ENCODE results near the gene OVAAL. TPM values are rescaled to one million over a fixed set of nuclear protein-coding genes. Genes with fewer than 3 reads are reported as not detected.
"Not testable (repeated sequence)": the region's sequence is repeated elsewhere in the genome, so short reads cannot be mapped to it uniquely, and the experiment has no call there.

Gene OVAAL
- total RNA-seq, 1 experiment from 2014 or later, result not detected

DNA sequence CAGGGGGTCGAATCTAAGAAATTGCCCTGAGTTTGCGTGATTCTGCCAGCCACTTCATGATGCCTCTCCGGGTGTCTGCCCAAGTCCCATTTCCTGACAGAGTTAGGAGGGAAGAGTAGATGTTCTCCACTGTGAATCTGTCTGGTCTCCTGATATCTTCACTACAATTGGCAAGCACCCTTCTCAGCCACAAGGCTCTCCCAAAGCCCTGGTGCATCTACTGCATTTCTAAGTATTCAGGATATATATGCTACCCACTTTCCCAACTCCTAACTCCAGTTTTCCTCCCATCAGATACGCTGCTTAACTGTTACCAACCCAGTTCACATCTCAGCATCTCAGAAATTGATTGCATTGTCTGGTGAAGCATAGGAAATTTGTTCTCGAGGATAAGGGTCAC lies 25.9 kb upstream of the OVAAL start:
- Histone ChIP-seq H3K4me1 (no peaks in the 10 kb centered on the region), H3K36me3 (no peaks in the 10 kb centered on the region), H3K27ac (no peak overlapping the region), H3K27me3 (no peaks in the 10 kb centered on the region), H3K4me3 (no peak overlapping the region), H3K9me3 (replicated peaks) (no peaks in the 10 kb centered on the region)
- DNase-seq, result no peak

DNA sequence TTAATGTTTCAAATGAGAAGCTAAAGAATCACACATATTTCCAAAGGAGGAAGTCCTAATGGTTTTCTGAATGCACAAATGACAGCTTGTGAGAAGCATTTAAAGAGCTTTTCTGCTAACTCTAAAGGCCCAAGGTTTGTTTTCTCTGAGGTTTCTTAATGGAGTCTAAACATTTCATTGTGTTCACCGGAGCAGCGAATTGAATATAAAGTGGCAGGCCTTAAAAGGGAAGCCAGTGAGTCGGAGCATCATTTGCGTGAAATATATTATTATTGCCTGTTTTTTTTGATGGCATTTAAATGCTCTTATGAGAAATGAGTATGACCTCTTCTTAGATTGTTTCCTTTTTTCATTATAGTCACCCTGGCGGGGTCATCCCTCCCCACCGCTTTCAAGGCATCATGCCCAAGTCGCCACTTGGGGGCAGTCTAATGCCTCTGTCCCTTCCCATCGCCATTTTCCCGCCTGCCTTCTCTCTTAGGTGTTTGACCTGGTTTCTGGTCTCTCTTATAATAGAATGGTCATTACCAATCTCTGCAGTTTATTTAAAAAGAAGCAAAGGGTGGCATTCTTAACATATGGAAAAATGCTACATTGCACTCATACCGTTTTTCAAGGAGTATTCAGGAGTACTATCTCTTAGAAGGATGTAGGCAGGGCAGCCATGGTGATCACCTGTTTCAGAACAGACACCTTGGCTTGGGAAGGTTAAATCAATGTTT lies 25.3 kb upstream of the OVAAL start:
- Histone ChIP-seq H3K27me3 (no peaks in the 10 kb centered on the region), H3K27ac (no peak overlapping the region), H3K9me3 (replicated peaks) (no peaks in the 10 kb centered on the region), H3K4me1 (no peaks in the 10 kb centered on the region), H3K4me3 (no peak overlapping the region), H3K36me3 (no peaks in the 10 kb centered on the region)
- DNase-seq, result peak; percentile 60 to 79

DNA sequence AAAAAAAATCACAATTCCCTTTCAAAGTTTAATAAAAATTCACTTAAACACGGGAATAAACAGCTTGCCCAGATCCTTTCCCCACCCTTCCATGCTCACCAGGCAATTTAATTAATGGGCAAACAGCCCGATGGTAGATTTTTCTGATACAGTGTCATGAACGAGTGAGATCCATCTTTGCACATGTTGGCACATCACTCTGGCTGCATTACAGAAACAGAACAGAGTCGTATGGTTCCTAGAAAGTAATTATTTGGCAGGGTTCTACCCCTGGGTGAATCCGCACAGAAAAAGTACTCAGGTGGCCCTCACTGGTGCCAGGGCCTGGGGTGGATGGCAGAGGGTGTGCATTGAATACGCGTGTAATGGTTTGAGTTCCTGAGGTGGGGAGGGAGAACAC lies 24.6 kb upstream of the OVAAL start:
- no peak for DNase-seq
- H3K36me3 ChIP-seq, result no peaks in the 10 kb centered on the region
- no peaks in the 10 kb centered on the region for H3K4me1 ChIP-seq
- H3K4me3 ChIP-seq, result no peak overlapping the region
- no peak overlapping the region for H3K27ac ChIP-seq
- H3K9me3 ChIP-seq (replicated peaks), result no peaks in the 10 kb centered on the region
- no peaks in the 10 kb centered on the region for H3K27me3 ChIP-seq

DNA sequence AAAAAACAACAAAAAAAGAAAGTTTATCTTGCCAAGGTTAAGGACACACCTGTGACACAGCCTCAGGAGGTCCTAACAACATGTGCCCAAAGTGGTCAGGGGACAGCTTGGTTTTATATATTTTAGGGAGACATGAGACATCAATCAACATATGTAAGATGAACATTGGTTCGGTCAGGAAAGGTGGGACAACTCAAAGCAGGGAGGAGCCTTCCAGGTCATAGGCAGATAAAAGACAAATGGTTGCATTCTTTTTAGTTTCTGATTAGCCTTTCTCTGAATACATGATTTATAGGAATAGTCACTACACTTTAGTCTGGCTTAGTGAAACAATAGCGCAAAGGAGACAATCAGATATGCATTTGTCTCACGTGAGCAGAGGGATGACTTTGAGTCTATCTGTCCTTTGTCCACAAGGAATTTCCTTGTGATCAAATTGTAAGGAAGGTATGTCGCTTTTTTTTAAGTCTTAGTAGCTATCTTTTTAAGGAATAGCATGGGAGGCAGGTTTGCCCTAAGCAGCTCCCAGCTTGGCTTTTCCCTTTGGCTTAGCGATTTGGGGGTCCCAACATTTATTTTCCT lies 23.3 kb upstream of the OVAAL start:
- Histone ChIP-seq H3K27ac (no peak overlapping the region), H3K36me3 (no peaks in the 10 kb centered on the region), H3K27me3 (no peaks in the 10 kb centered on the region), H3K4me3 (no peak overlapping the region), H3K4me1 (no peaks in the 10 kb centered on the region), H3K9me3 (replicated peaks) (no peaks in the 10 kb centered on the region)
- DNase-seq, result no peak

DNA sequence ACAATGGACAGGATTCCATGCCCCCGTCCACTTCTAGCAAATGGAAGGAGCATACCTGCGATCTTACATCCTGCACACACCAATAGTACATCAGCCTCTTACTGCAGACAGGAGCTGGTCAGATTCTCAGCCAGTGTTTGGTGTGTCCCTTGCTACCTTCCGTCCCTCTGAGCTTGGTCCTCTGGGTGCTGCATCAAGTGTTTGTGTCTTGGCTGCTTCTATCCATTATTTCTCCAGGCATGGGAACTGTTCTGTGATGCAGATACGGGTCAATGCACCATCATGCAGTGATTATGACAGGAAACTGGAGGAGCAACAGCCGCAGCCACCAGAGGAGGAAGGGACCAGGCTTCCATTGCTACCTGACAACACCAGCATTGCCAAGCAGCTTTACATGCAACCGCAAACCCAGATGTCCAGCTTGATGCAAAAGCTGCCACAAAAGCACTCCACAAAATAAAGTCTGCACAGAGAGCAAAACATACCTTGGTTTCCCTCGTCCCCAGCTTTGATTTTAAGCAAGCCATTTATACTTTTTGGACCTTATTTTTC lies 21.9 kb upstream of the OVAAL start:
- Histone ChIP-seq H3K36me3 (no peaks in the 10 kb centered on the region), H3K27ac (no peak overlapping the region), H3K9me3 (replicated peaks) (no peaks in the 10 kb centered on the region), H3K27me3 (no peaks in the 10 kb centered on the region), H3K4me1 (no peaks in the 10 kb centered on the region), H3K4me3 (no peak overlapping the region)
- DNase-seq, result no peak

DNA sequence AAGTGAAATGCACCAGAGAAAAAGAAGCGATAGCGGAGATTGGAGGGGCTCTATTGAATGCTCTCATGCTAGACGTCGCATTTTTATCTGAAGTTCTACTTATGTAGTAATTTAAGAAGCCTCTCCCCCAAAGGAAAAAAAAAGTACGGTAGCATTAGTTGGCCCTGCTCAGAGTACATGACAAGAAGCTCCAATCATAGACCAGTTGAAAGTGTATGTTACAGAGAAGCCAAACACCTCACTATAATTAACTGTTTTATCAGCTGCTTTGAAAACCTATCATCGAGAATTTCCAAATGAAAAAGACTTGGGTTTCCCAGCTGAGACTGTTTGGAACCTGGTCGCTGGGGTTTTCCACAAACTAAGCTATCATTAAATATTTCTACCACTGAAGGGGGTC lies 19.6 kb upstream of the OVAAL start:
- Histone ChIP-seq H3K36me3 (no peaks in the 10 kb centered on the region), H3K27me3 (no peaks in the 10 kb centered on the region), H3K27ac (no peak overlapping the region), H3K4me1 (no peaks in the 10 kb centered on the region), H3K4me3 (no peak overlapping the region), H3K9me3 (replicated peaks) (no peaks in the 10 kb centered on the region)
- no peak for DNase-seq

DNA sequence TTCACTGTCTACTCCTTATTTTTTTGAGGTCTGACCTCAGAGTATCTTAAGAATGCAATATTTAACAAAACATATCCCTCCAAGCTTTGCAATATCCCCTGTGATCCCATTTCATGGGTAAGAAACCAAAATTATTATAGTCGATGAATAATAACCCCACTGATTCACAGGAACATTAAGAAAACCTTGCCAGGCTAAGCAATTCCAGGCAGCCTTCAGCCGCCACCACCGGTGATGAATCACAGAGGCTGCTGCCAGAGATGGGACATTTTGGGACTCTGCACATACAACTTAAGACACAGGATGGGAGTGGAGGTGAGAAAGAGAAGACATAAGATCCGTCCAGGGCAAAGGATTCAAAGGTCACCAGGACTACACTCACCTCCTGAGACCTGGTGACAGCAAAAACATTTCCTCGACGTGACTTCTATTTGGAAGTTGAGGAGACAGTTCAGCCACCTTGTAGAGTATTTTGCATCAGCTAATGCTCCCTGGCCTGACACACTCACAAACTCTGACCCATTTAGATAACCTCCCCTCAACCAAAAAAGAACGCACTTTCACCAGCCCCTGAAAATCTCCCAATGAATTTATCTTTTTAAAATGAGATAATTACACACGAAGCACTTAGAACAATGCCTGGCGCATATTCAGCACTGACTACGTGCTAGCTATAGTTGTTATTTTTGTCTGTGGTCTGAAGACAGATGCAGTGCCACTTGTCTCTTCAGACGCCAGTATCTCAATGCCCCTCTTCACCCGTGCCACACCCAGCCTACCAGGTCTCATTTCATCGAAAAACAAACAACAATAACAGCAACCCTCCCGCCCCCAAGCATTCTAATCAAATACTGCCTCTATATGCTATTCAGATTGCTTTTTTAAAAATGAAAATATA lies 17.8 kb upstream of the OVAAL start:
- Histone ChIP-seq H3K27me3 (no peaks in the 10 kb centered on the region), H3K27ac (no peak overlapping the region), H3K36me3 (no peaks in the 10 kb centered on the region), H3K4me1 (no peaks in the 10 kb centered on the region), H3K9me3 (replicated peaks) (no peaks in the 10 kb centered on the region), H3K4me3 (no peak overlapping the region)
- no peak for DNase-seq

DNA sequence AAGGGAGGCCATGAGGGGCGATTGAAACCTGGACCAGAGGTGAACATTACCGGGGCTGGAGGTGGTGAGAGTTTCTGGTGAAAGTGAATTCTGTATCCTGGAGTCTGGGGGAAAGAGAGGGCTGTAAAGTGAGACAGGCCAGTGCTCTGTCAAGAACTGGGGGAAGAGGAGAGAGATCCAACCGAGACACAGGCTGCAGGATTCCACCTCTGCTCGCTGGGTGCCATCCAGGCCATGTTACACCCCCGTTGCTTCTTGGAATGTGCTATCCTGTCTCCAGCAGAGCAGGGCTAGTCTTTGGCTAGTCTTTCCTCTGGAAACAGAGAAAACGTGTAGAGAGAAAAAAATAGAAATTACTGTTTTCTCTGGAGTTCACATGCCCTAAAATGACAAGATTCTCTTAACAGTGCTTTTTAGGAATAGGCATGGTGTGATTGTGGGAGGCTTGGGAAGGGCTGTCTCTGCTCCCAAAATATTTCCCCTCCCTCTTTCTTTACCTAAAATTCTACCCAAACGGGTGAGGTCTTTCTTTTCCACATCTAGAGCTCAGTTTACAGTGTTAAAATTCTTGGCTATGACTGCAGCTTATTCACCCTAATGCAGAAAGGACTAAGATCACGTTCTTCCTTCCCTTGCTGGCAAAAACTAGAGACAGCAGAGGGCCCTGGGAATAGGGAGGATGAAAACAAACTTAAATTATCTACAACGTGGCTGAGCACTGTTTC lies 16.5 kb upstream of the OVAAL start:
- no peak overlapping the region for H3K27ac ChIP-seq
- no peak overlapping the region for H3K4me3 ChIP-seq
- H3K4me1 ChIP-seq, result no peaks in the 10 kb centered on the region
- no peak for DNase-seq
- H3K36me3 ChIP-seq, result no peaks in the 10 kb centered on the region
- no peaks in the 10 kb centered on the region for H3K27me3 ChIP-seq
- no peaks in the 10 kb centered on the region for H3K9me3 ChIP-seq (replicated peaks)

DNA sequence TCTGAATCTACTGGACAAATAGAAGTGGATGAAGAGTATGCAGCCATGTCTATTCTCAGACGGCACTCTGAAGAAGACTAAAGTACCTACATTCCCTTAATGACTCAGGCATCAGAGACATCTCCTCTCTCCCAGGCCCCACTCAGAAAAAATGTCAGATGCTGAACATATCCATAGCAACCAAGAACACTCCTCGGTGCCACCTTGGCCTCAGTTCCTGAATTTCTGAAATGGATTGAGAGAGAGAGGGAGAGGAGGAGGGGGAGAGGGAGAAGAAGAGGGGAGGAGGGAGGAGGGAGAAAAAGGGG lies 16.0 kb upstream of the OVAAL start:
- Histone ChIP-seq H3K9me3 (replicated peaks) (no peaks in the 10 kb centered on the region), H3K36me3 (no peaks in the 10 kb centered on the region), H3K27ac (no peak overlapping the region), H3K27me3 (no peaks in the 10 kb centered on the region), H3K4me3 (no peak overlapping the region), H3K4me1 (no peaks in the 10 kb centered on the region)
- DNase-seq, result no peak

DNA sequence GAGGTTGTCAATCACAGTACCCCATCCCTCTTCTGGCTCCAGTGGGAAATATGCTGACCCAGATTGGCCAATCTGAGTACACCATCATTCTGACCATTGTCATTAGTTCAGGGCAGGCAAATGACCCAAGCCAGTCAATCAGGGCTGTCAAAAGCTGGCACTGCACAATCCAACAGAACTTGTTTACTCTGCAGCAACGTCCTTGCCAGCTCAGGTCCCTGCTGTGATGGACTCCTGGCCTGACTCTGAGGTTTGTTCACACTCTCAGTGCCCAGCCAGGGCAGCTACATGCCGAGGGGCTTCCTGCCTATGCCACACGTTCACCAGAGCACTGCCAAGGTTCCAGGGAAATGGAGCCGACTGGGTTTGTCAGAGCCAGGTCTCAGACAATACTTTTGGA lies 14.7 kb upstream of the OVAAL start:
- H3K4me3 ChIP-seq, result no peak overlapping the region
- no peaks in the 10 kb centered on the region for H3K36me3 ChIP-seq
- DNase-seq, result no peak
- H3K4me1 ChIP-seq, result no peaks in the 10 kb centered on the region
- H3K27ac ChIP-seq, result no peak overlapping the region
- H3K9me3 ChIP-seq (replicated peaks), result no peaks in the 10 kb centered on the region
- H3K27me3 ChIP-seq, result no peaks in the 10 kb centered on the region

DNA sequence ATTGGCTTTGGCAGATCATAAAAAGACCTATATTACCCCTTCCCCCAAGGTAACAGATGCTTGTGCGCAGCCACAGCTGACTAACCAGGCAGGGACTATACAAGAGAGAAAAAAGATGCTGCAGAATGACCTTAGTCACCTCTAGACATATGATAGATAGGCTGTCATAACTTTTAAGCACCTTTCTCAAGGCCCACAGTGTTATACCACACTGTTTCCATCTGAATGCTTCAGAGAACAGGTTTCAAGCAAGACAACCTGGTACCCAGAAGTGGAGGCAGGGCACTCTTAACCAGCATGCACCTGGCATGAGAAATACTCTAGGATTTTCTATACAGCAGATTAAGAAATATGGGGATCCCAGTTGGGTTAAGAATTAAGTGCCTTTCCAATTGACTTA lies 12.8 kb upstream of the OVAAL start:
- Histone ChIP-seq H3K4me1 (no peaks in the 10 kb centered on the region), H3K9me3 (replicated peaks) (no peaks in the 10 kb centered on the region), H3K36me3 (no peaks in the 10 kb centered on the region), H3K27ac (no peak overlapping the region), H3K27me3 (no peaks in the 10 kb centered on the region), H3K4me3 (no peak overlapping the region)
- no peak for DNase-seq

DNA sequence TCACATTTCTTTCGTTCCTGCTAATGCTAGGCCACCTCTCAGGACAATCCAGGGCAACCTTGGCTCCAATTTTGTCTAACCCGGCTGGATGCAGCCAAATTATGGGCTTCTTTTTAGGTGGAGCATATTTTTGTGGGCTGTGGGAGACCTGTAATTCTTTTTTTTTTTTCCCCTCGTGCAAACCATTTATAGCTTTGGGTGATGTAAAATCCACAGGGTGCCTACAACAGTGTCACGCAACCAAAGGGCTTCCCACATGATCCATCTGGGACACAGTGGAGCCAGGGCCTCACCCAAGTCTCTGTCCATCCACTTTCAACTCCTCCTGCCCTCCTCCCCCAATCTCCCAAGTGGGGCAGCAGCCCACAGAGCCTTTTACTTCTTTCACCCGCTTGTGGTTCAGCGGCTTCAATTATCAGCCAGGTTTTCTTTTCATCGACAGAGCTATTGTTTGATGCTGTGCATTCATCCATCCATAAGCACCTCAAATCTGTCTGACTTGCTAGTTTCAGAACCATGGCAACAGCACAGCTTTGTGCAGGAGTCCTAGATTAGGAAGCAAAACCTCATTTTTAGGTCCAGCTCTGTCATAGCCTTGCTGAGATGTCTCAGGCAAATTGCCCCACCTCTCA lies 10.0 kb upstream of the OVAAL start:
- H3K27me3 ChIP-seq, result no peaks in the 10 kb centered on the region
- H3K4me1 ChIP-seq, result no peaks in the 10 kb centered on the region
- H3K4me3 ChIP-seq, result no peak overlapping the region
- no peak for DNase-seq
- no peaks in the 10 kb centered on the region for H3K9me3 ChIP-seq (replicated peaks)
- no peak overlapping the region for H3K27ac ChIP-seq
- no peaks in the 10 kb centered on the region for H3K36me3 ChIP-seq

DNA sequence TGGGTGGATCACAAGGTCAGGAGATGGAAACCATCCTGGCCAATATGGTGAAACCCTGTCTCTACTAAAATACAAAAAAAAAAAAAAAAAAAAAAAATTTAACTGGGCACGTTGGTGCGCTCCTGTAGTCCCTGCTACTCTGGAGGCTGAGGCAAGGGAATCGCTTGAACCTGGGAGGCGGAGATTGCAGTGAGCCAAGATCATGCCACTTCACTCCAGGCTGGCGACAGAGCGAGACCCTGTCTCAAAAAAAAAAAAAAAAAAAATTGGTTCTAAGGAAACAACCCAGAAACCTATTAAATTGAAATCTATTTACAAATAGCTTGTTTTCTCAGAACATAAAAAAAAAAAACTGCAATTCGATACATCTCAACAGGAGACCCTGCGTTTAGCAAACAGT lies 9.0 kb upstream of the OVAAL start:
- H3K27ac ChIP-seq; H3K36me3 ChIP-seq; DNase-seq; H3K4me1 ChIP-seq; H3K9me3 ChIP-seq (replicated peaks); H3K27me3 ChIP-seq; H3K4me3 ChIP-seq: not testable (repeated sequence)

DNA sequence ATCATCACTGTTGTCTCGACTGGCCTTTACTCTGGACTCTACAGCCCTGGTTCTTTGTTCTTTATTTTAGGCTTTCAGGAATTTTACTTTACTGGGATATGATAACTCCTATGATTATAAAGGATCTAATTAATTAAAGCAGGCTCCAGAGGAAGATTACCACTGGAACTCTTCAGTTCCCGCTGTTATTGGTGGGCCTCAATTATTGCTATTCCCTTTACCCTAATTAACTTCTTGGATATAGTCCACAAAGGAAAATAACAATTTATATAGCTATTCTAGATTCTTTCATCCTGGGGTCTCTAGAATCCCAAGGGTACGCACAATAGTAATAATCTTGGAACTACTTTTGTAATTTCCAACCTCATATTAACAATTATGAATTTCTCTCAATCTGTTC lies 8.5 kb upstream of the OVAAL start:
- H3K36me3 ChIP-seq, result no peaks in the 10 kb centered on the region
- H3K4me3 ChIP-seq, result no peak overlapping the region
- no peaks in the 10 kb centered on the region for H3K4me1 ChIP-seq
- no peak for DNase-seq
- H3K27me3 ChIP-seq, result no peaks in the 10 kb centered on the region
- H3K27ac ChIP-seq, result no peak overlapping the region
- H3K9me3 ChIP-seq (replicated peaks), result no peaks in the 10 kb centered on the region

Data from SJCRH30 (cell line).